Left ventricle myocardium inferior (tissue), 1 donor: ENCODE measurements around the gene EFNB1. TPM values are rescaled to one million over a fixed set of nuclear protein-coding genes. Genes with fewer than 3 reads are reported as not detected.

ENCODE experiments used
- DNase-seq: peaks from one replicate; pipeline ENCODE4 v3.0.0-alpha.2; 2020
- H3K27ac ChIP-seq: fragments of 200-600 bp; replicated peaks from 2 replicates; pipeline ENCODE4 v1.8.0; 2021
- H3K27me3 ChIP-seq: fragments of 200-600 bp; 2 replicates; pipeline ENCODE4 v1.8.0; 2021; ENCODE audit warnings: low read depth
- H3K36me3 ChIP-seq: fragments of 200-600 bp; 2 replicates; pipeline ENCODE4 v1.8.0; 2021
- H3K4me1 ChIP-seq: fragments of 200-600 bp; 2 replicates; pipeline ENCODE4 v1.8.0; 2021
- H3K4me3 ChIP-seq: fragments of 200-600 bp; 2 replicates; pipeline ENCODE4 v1.8.0; 2021; ENCODE audit warnings: mild to moderate bottlenecking, moderate library complexity
- H3K9me3 ChIP-seq: fragments of 200-600 bp; replicated peaks from 2 replicates; pipeline ENCODE4 v1.8.0; 2021
- intact Hi-C: fragments of 100-400 bp; cut with micrococcal nuclease; formaldehyde crosslinking; loops from one replicate; pipeline ENCODE4 v1.11.0; 2022
- total RNA-seq: library from RNA; stranded (reverse); fragmentation: NEBNext Ultra II Directional; extraction: Animal tissue kit (Norgen Biotek cat#: 25700); gene quantifications from one replicate; pipeline ENCODE4 v1.2.1, GENCODE V29; 2021
- TF ChIP-seq, protein P1 (sequence below): fragments of 200-600 bp; IDR thresholded peaks from 2 replicates; pipeline ENCODE4 v1.8.0; 2021; ENCODE audit warnings: antibody characterized with exemption, mild to moderate bottlenecking, borderline replicate concordance
- donor health status: DM: no; HTN: yes; CAD: no; lungs with severe emphysema.

EFNB1 gene
- total RNA-seq, 1 donor from 2014 or later: 14.7 TPM

- TF ChIP-seq, protein P1, sequence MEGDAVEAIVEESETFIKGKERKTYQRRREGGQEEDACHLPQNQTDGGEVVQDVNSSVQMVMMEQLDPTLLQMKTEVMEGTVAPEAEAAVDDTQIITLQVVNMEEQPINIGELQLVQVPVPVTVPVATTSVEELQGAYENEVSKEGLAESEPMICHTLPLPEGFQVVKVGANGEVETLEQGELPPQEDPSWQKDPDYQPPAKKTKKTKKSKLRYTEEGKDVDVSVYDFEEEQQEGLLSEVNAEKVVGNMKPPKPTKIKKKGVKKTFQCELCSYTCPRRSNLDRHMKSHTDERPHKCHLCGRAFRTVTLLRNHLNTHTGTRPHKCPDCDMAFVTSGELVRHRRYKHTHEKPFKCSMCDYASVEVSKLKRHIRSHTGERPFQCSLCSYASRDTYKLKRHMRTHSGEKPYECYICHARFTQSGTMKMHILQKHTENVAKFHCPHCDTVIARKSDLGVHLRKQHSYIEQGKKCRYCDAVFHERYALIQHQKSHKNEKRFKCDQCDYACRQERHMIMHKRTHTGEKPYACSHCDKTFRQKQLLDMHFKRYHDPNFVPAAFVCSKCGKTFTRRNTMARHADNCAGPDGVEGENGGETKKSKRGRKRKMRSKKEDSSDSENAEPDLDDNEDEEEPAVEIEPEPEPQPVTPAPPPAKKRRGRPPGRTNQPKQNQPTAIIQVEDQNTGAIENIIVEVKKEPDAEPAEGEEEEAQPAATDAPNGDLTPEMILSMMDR: no peak
- peaks cover 19% of the 10 kb centered on the region for H3K4me1 ChIP-seq
- intact Hi-C loops: no loop called here
Observed at GRCh38 chrX:68846536-68846935, 17.7 kb downstream of the EFNB1 start.

DNA sequence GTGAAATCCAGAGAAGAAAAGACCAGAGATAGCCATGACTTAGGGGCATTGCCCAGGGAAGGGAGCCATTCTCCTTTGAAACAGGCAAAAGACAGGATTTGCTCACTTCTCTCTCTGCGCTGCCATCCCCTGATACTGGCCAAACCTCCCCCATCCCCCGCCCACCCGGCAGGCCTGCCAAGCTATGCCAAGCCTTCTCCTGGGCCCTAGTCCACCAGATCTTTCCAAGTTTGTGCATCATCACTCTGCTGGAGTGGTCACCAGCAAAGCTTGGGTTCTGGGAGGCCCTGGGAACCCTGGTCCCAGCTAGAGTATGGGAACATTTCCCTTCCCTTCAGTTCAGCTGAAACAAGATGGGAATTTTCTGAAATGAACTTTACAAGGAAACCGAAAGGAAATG, 18.4 kb downstream of the EFNB1 start:
- TF ChIP-seq, protein P1: no peak
- intact Hi-C loops: no loop called here
- Histone ChIP-seq H3K27ac (no peak overlapping the region), H3K36me3 (no peaks in the 10 kb centered on the region), H3K4me1 (peaks cover 14% of the 10 kb centered on the region), H3K27me3 (no peaks in the 10 kb centered on the region), H3K4me3 (no peak overlapping the region), H3K9me3 (no peaks in the 10 kb centered on the region)
- DNase-seq: no peak

More at GRCh38 chrX:68846536-68846935, 17.7 kb downstream of the EFNB1 start:
- H3K36me3 ChIP-seq: peaks cover 3% of the 10 kb centered on the region
- H3K9me3 ChIP-seq: no peaks in the 10 kb centered on the region
- no peak for DNase-seq
- no peak overlapping the region for H3K27ac ChIP-seq
- no peaks in the 10 kb centered on the region for H3K27me3 ChIP-seq
- no peak overlapping the region for H3K4me3 ChIP-seq

- H3K36me3 ChIP-seq: no peaks in the 10 kb centered on the region
- no peak overlapping the region for H3K27ac ChIP-seq
- intact Hi-C loops: no loop called here
- TF ChIP-seq, protein P1: no peak
- no peak for DNase-seq
- H3K9me3 ChIP-seq: no peaks in the 10 kb centered on the region
- peaks cover 4% of the 10 kb centered on the region for H3K4me1 ChIP-seq
- no peak overlapping the region for H3K4me3 ChIP-seq
- H3K27me3 ChIP-seq: no peaks in the 10 kb centered on the region
Observed at GRCh38 chrX:68848189-68848940, 19.5 kb downstream of the EFNB1 start.

DNA sequence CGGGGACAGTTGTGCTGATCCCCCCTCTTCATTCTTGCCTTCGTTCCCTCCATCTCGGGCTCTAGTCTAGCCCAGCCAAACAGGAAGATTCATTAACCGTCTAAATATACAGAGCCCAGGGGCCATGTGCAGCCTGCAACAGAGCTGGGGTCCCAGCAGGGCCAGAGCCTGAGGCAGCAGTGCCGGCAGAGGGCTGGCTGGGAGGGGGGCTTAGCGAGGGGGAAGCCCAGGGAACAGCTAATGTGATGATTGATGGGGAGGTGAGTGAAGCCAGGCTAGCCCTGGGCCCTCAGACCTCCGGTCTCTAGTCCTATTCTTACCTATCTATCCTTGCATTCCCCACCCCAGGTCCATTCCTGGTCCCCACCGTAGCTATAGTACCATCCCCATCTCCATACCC, 22.3 kb downstream of the EFNB1 start:
- Histone ChIP-seq H3K27me3 (no peaks in the 10 kb centered on the region), H3K4me3 (no peak overlapping the region), H3K36me3 (no peaks in the 10 kb centered on the region), H3K9me3 (no peaks in the 10 kb centered on the region), H3K27ac (no peak overlapping the region), H3K4me1 (no peaks in the 10 kb centered on the region)
- intact Hi-C loops: no loop called here
- TF ChIP-seq, protein P1: no peak
- no peak for DNase-seq

DNA sequence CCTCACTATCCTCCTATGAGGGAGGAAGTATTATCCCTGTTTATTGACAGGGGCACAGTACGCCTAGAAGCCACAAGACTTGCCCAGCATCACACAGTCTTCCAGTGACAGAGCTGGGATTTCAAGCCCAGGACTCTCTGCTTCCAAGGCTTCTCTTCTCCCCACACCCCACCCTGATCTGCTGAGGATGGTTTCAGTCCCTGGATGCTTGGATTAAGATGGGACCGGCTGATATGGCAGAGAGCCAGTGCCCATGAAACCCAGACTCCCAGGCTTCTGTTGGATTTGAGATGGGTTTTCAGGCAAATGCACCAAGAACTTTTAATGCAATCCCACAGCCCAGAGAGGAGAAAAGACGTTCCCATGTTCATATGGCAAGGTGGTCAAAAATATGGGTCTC, 23.2 kb downstream of the EFNB1 start:
- TF ChIP-seq, protein P1: no peak
- Histone ChIP-seq H3K27ac (no peak overlapping the region), H3K4me3 (no peak overlapping the region), H3K4me1 (no peaks in the 10 kb centered on the region), H3K27me3 (no peaks in the 10 kb centered on the region), H3K36me3 (no peaks in the 10 kb centered on the region), H3K9me3 (no peaks in the 10 kb centered on the region)
- DNase-seq: no peak
- intact Hi-C loops: no loop called here
